MM.1S (cell line): ENCODE measurements around the gene SS18.

Experiments
- EZH2 ChIP-seq: fragments of 300-600 bp; sonication (generic); optimal IDR thresholded peaks from 2 replicates; pipeline ENCODE3; 2017; ENCODE audit warnings: low read depth, mild to moderate bottlenecking, antibody characterized with exemption, low read length, mixed read lengths
- EZH2phosphoT487 ChIP-seq: fragments of 300-600 bp; sonication (generic); IDR thresholded peaks from 2 replicates; pipeline ENCODE4 v1.6.1; 2018; ENCODE audit warnings: antibody characterized with exemption, low read length
- TF ChIP-seq, protein P1 (sequence below): fragments of 300-600 bp; sonication (generic); IDR thresholded peaks from 2 replicates; pipeline ENCODE4 v1.5.1; 2016; ENCODE audit warnings: antibody characterized with exemption, low read length, mixed read lengths

DNA sequence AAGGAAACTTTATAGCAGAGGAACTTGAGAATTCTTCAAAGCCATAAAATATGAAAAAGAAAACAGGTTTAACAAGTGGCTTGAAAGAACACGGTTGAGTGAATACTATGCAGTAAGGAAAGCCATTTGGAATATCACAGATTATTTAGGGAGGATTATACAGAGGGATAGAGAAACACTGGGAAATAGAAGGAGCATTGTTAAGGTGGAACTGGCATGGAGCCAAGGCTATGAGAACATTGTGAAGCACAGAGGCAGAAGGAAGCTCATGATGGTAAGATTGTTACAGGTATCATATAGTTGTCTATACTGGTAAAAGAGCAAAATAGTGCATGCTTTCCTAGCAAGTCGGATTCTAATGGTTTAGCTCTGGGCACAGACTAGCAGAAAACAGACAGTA is 87.1 kb downstream of the SS18 start:
- TF ChIP-seq, protein P1, sequence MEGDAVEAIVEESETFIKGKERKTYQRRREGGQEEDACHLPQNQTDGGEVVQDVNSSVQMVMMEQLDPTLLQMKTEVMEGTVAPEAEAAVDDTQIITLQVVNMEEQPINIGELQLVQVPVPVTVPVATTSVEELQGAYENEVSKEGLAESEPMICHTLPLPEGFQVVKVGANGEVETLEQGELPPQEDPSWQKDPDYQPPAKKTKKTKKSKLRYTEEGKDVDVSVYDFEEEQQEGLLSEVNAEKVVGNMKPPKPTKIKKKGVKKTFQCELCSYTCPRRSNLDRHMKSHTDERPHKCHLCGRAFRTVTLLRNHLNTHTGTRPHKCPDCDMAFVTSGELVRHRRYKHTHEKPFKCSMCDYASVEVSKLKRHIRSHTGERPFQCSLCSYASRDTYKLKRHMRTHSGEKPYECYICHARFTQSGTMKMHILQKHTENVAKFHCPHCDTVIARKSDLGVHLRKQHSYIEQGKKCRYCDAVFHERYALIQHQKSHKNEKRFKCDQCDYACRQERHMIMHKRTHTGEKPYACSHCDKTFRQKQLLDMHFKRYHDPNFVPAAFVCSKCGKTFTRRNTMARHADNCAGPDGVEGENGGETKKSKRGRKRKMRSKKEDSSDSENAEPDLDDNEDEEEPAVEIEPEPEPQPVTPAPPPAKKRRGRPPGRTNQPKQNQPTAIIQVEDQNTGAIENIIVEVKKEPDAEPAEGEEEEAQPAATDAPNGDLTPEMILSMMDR: no peak
- TF ChIP-seq EZH2 (no peak), EZH2phosphoT487 (no peak)
